Right lung (tissue), 5 donors: ENCODE results near the gene HASPIN. TPM values are rescaled to one million over a fixed set of nuclear protein-coding genes. Genes with fewer than 3 reads are reported as not detected.
A peak's percentile ranks its signal among the peaks of the same experiment; 100 is the strongest.
"Not testable (repeated sequence)": the region's sequence is repeated elsewhere in the genome, so short reads cannot be mapped to it uniquely, and the experiment has no call there.

ENCODE experiments used
- DNase-seq, 2 donors: peaks; one replicate each; pipeline ENCODE4 v3.0.0-alpha.2; 2013
- polyA plus RNA-seq, 5 donors: library from polyadenylated mRNA; unstranded; fragments of 120-200 nt; gene quantifications; one replicate each; pipeline versions ENCODE4 v1.2.1 to v1.2.3, GENCODE V29; 2013; ENCODE audit warnings: inconsistent platforms in 1 of 5, low replicate concordance in 1 of 5; ENCODE audit not compliant: insufficient read length in 5 of 5, insufficient read depth in 1 of 5

The HASPIN gene
- polyA plus RNA-seq, 5 donors: 2.1 to 3.8 (median 2.5) TPM

GRCh38 chr17:3732210-3732621 lies 8.5 kb downstream of the HASPIN start:
- DNase-seq: no peak

- not testable (repeated sequence) for DNase-seq
These were observed 11.2 kb downstream of the HASPIN start for GRCh38 chr17:3734911-3735276.

GRCh38 chr17:3735515-3735914 lies 11.8 kb downstream of the HASPIN start:
- DNase-seq: no peak

- DNase-seq: no peak
These were observed 15.0 kb downstream of the HASPIN start for GRCh38 chr17:3738562-3739295.

- no peak for DNase-seq
These were observed 15.9 kb downstream of the HASPIN start for GRCh38 chr17:3739422-3740124.

GRCh38 chr17:3740611-3741073 lies 16.9 kb downstream of the HASPIN start:
- no peak for DNase-seq

GRCh38 chr17:3744014-3744413 lies 20.3 kb downstream of the HASPIN start:
- DNase-seq: no peak

DNA sequence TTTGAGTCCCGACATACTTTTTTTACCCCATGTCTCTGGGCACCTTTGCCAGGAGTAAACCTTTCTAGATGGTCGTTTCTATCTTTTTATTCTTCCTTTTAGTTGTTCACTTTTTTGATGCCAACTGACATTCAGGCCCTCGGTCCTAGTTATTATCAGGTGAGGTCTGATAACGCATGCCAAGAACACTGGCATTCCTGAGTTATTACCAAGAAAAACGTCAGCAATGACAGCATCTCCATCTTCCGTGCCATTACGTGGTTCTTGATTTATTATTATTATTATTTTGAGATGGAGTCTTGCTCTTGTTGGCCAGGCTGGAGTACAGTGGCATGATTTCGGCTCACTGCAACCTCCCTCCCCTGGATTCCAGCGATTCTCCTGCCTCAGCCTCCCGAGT lies 21.4 kb downstream of the HASPIN start:
- DNase-seq: no peak

GRCh38 chr17:3747805-3748204 lies 24.1 kb downstream of the HASPIN start:
- no peak for DNase-seq

DNA sequence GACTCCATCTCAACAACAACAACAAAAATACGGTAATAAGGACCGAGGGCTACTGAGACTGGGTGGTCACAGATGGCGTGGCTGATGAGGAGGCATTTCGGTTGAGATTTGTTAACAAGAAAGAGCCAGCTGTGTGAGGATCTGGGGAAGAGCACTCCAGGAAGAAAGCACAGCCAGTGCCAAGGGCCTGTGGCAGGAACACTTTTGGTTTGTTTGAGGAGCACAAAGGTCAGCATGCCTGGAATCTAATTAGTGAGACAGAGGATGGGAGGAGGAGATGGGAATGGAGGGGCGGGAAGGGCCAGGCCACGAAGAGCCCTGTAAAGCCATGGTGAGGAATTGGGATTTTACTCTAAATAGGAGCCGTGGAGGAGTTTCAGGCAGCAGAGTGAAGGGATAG lies 24.9 kb downstream of the HASPIN start:
- no peak for DNase-seq

GRCh38 chr17:3750296-3750695 lies 26.6 kb downstream of the HASPIN start:
- DNase-seq: no peak

DNA sequence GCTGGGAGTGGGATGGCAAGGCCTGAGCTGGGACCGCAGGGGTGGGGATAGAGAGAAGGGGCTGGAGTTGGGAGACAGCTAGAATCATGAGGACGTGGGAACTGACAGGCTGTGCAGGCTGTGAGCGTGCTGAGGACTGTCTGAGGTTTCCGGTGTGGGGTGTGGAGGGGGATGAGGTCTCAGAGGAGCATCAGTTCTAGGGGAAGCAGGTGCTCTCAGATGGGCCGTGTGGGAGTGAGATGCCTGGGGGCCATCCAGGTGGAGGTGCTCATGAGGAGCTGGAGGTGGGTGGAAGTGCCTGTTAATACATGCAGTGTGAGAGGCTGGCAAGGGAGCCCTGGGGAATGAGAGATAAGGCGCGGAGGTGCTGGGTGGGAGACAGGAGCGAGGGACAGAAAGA lies 27.2 kb downstream of the HASPIN start:
- DNase-seq: no peak

GRCh38 chr17:3751836-3752235 lies 28.1 kb downstream of the HASPIN start:
- DNase-seq: no peak

GRCh38 chr17:3753624-3754023 lies 29.9 kb downstream of the HASPIN start:
- DNase-seq: no peak

DNA sequence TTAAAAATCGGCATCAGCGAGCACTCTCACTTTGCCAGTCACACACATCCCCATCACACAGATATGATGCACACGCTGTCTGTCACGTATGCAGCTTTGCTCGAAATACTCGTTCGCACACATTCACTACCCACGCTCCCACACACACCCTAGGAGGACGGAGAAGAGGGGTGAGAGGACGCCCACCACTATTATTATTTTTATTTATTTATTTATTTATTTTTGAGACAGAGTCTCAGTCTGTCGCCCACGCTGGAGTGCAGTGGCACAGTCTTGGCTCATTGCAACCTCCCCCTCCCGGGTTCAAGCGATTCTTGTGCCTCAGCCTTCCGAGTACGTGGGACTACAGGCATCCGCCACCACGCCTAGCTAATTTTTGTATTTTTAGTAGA lies 30.4 kb downstream of the HASPIN start:
- DNase-seq: no peak

DNA sequence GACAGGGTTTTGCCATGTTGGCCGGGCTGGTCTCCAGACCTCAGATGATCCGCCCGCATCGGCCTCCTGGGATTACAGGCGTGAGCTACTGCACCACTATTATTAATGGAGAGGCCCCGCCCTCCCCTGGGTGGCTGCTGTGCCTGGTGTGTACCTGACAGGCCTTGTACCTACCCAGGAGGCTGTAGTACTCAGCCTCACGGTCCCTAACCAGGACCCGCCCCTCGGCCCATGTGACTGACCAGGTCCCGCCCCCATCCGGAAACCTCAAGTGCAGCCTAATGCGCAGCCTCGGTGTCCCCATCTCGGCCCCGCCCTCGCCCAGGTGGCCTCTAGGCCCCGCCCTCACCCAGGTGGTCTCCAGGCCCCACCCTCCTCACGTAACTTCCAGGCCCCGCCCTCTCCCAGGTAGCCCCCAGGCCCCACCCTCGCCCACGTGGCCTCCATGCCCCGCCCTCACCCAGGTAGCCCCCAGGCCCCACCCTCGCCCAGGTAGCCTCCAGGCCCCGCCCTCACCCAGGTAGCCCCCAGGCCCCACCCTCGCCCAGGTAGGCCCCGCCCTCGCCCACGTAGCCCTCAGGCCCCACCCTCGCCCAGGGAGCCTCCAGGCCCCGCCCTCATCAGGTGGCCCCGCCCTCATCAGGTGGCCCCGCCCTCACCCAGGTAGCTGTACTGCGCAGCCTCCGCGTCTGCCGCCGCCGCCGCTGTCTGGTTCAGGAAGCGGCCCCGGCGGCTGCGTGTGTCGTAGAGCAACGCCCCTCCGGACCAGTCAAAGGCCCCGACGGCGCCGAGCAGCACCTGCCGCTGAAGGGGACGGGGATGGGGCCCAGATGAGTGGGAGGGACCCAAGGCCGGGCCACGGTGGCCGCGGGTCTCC lies 31.0 kb downstream of the HASPIN start:
- DNase-seq: peak; percentile 71 to 74

GRCh38 chr17:3755335-3756030 lies 31.8 kb downstream of the HASPIN start:
- DNase-seq: no peak

DNA sequence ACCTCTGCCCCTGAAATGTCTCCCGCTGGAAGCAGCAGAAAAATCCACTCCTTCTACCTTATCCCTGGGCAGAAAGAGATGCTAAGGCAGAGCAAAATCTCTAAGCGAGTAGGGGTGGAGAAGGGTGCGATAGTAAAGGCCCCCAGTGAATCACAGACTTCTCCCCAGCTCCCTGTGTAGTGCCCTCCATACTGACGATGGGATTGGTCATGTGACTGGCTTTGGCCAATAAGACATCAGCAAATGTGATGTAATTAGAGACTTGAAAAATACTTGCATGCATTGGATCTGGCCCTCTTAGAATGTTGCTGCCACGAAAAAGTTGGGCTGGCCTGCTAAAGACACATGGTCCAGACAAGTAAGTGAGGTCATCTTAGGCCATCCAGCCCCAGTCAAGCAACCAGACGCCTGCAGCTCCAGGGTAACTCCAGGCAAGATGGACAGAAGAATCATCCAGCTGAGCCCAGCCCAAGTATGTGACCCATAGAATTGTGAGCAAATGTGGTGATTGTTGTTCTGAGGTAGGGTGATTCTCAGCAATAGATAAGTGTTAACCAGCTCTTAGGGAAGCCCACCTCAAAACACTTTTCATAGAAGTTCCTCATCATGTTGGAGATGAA lies 36.0 kb downstream of the HASPIN start:
- no peak for DNase-seq

- no peak for DNase-seq
These were observed 37.6 kb downstream of the HASPIN start for GRCh38 chr17:3761036-3761917.

DNA sequence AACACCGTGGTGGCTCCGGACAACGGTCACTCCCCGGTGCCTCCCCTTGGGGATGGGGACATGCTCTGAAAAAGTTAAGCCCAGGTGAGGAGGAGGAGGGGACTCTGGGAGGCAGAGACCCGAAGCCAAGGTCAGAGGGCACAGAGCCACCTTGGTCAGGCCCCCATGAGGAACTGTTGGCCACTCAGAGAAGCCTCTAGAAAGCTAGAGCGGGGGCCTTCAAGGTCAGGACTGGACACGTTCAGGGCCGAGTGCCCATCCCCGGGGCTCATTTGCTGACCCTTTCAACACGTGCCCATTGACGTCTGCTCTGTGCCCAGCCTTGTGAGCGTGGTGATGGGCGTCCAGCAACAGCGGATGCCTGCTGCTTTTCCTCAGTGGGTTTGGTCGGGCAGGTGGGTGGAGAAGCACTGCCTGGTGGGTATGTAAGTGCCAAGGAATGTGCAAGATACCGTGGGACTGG lies 38.2 kb downstream of the HASPIN start:
- no peak for DNase-seq
